Measurements from ENCODE around the gene IPMK. TPM values are rescaled to one million over a fixed set of nuclear protein-coding genes. Genes with fewer than 3 reads are reported as not detected.

The IPMK gene
- total and polyA plus RNA-seq, 2 donors (not counting 3 experiments of a cell fraction or from before 2014, with no cell fraction given), result 1.4 to 8.1 TPM

DNA sequence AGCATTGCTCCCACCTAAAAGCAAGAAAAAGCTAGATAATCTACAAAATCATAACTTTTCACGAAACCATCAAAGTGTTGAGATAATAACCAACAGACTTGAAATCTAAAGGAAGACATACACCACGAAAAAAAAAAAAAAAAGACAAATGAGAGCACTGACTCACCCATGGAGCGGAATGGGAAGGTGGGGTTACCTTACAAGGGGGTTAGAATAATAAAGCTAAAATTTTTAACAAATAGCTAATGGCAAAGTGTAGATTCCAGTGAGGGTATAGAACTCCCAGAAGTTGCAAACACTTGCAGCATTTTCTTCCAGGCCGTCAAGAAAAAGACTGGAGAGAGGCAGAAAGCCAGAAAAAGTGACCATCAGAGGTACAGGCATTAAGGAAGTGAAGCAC is 27.2 kb downstream of the IPMK start:
- H3K9ac ChIP-seq (replicated peaks; ENCODE audit: extremely low read depth, insufficient read depth, low read length), result peak overlapping the region; percentile 80
- H2AFZ ChIP-seq (ENCODE audit: low read depth, low read length), result no peak overlapping the region
- FAIRE-seq (peak; percentile 8), DNase-seq (ENCODE audit: low read depth, low spot score) (peak; percentile 49)
- peaks cover 50% of the 10 kb centered on the region for H3K4me1 ChIP-seq (ENCODE audit: control insufficient read depth, extremely low read depth, insufficient read depth, low read length)
- POLR2A ChIA-PET, result no interaction called here
- CTCF ChIA-PET, result interaction anchor here (0.7 to 1.9 kb wide), 3 partner anchors 13 to 51 kb away, joined by 3 to 6 read pairs (median 5); no protein-coding TSS in a partner anchor
- no peaks in the 10 kb centered on the region for H4K20me1 ChIP-seq (replicated peaks; ENCODE audit: control insufficient read depth, extremely low read depth, insufficient read depth, low read length)
- H3K36me3 ChIP-seq (ENCODE audit: control insufficient read depth in 2 of 2, extremely low read depth in 1 of 2, insufficient read depth in 2 of 2, low read length in 2 of 2), result no peaks in the 10 kb centered on the region
- H3K4me3 ChIP-seq (replicated peaks in 1 of 3; ENCODE audit: insufficient read depth in 1 of 3, low read depth in 1 of 3, low read length in 3 of 3), result peak overlapping the region in 1 of 3 experiments; percentile 70
- dilution Hi-C loops (cut with MboI; ENCODE audit: extremely low pct_ligation_motif_present, low sequenced_read_pairs) (no loop called here), intact Hi-C loops (cut with micrococcal nuclease) (loop anchor here (2.0 kb wide), 1 partner anchor 50 kb away; no protein-coding TSS in a partner anchor)
- peak overlapping the region; percentile 90 for H3K4me2 ChIP-seq (ENCODE audit: insufficient read depth, low read length)
- peaks cover 36% of the 10 kb centered on the region for H3K79me2 ChIP-seq (ENCODE audit: control insufficient read depth, insufficient read depth, low read length)
- no peaks in the 10 kb centered on the region for H3K9me1 ChIP-seq (replicated peaks; ENCODE audit: control insufficient read depth, extremely low read depth, insufficient read depth, low read length)
- no peaks in the 10 kb centered on the region for H3K9me3 ChIP-seq (replicated peaks; ENCODE audit: control insufficient read depth, insufficient read depth, low read length)
- TF ChIP-seq JUN (IDR thresholded peaks at IDR 0.05; ENCODE audit: borderline replicate concordance, insufficient read depth, insufficient read length, low read depth), result no peak
- TF ChIP-seq FOS (IDR thresholded peaks at IDR 0.05; ENCODE audit: borderline replicate concordance, insufficient read depth, low read length), result peak; percentile 40
- H3K27ac ChIP-seq (ENCODE audit: insufficient read depth, low read depth, low read length), result peak overlapping the region; percentile 94
- H3K27me3 ChIP-seq (ENCODE audit: control insufficient read depth in 2 of 2, insufficient read depth in 2 of 2, low read length in 2 of 2), result no peaks in the 10 kb centered on the region
- no TSS peak for BruUV-seq (replicated peaks)

DNA sequence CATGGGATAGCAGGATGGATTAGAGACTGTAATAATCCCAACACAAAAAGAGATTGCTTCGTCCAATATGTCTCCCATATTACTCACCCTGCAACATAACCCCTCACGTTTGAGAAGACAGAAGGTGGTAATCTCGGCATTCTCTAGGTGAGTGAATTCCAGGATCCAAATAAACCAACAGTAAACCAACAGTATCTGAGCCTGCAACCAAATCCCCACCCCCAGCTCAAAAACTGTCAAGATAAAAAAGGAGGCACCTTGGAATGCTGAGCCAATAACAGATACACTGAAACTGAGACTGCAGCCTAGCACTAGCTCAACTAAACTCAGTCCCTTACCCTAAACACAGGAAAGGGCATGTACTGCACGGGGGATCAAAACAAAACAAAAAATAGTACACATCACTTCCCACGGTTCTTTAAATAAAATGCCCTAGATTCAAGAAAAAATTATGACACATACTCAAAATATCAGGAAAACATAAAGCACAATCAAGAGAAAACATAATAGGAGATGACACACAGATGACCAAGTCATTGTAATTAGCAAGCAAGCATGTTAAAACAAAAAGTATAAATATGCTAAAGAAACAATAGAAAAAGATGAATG is 28.0 kb downstream of the IPMK start:
- Histone ChIP-seq H3K79me2 (ENCODE audit: control insufficient read depth, insufficient read depth, low read length) (peaks cover 38% of the 10 kb centered on the region), H3K36me3 (ENCODE audit: control insufficient read depth in 2 of 2, extremely low read depth in 1 of 2, insufficient read depth in 2 of 2, low read length in 2 of 2) (no peaks in the 10 kb centered on the region)
- CTCF ChIA-PET, result interaction anchor here (1.0 to 1.9 kb wide), 2 partner anchors 52 to 63 kb away, joined by 3 to 6 read pairs; no protein-coding TSS in a partner anchor

More for the DNA sequence above, 28.0 kb downstream of the IPMK start:
- intact Hi-C loops (cut with micrococcal nuclease) (loop anchor here (1.0 to 2.0 kb wide), 3 partner anchors 23 to 51 kb away; partner anchors contain the start of gene CISD1), dilution Hi-C loops (cut with MboI; ENCODE audit: extremely low pct_ligation_motif_present, low sequenced_read_pairs) (no loop called here)
- POLR2A ChIA-PET, result interaction anchor here (0.6 kb wide), 1 partner anchor 29 kb away, joined by 3 read pairs; the partner anchor contains the start of gene CISD1
- Histone ChIP-seq H4K20me1 (replicated peaks; ENCODE audit: control insufficient read depth, extremely low read depth, insufficient read depth, low read length) (no peaks in the 10 kb centered on the region), H3K9me1 (replicated peaks; ENCODE audit: control insufficient read depth, extremely low read depth, insufficient read depth, low read length) (no peaks in the 10 kb centered on the region), H3K4me3 (replicated peaks in 1 of 3; ENCODE audit: insufficient read depth in 1 of 3, low read depth in 1 of 3, low read length in 3 of 3) (peak overlapping the region in 1 of 3 experiments; percentile 70), H3K4me1 (ENCODE audit: control insufficient read depth, extremely low read depth, insufficient read depth, low read length) (peaks cover 50% of the 10 kb centered on the region), H3K9ac (replicated peaks; ENCODE audit: extremely low read depth, insufficient read depth, low read length) (peak overlapping the region; percentile 80), H3K9me3 (replicated peaks; ENCODE audit: control insufficient read depth, insufficient read depth, low read length) (no peaks in the 10 kb centered on the region), H3K4me2 (ENCODE audit: insufficient read depth, low read length) (peak overlapping the region; percentile 90), H2AFZ (ENCODE audit: low read depth, low read length) (no peak overlapping the region), H3K27ac (ENCODE audit: insufficient read depth, low read depth, low read length) (peak overlapping the region; percentile 94), H3K27me3 (ENCODE audit: control insufficient read depth in 2 of 2, insufficient read depth in 2 of 2, low read length in 2 of 2) (no peaks in the 10 kb centered on the region)
- no TSS peak for BruUV-seq (replicated peaks)
- peak; percentile 76 for FAIRE-seq
- TF ChIP-seq EZH2 (IDR thresholded peaks at IDR 0.05; ENCODE audit: borderline replicate concordance, low read depth, low read length, severe bottlenecking) (no peak), MYC (IDR thresholded peaks at IDR 0.05; ENCODE audit: low read depth, low read length) (no peak), JUN (IDR thresholded peaks at IDR 0.05; ENCODE audit: borderline replicate concordance, insufficient read depth, insufficient read length, low read depth) (peak; percentile 91), CTCF (IDR thresholded peaks at IDR 0.05; ENCODE audit: extremely low read depth in 1 of 2, insufficient read depth in 1 of 2, low read depth in 1 of 2, low read length in 2 of 2) (no peak), POLR2A (IDR thresholded peaks at IDR 0.05; ENCODE audit: low read depth, low read length) (no peak), POLR2AphosphoS5 (IDR thresholded peaks at IDR 0.05; ENCODE audit: insufficient read depth, low read depth, low read length) (peak; percentile 70), MAX (IDR thresholded peaks at IDR 0.05; ENCODE audit: insufficient read depth, insufficient read length) (no peak), GATA2 (IDR thresholded peaks at IDR 0.05; ENCODE audit: insufficient read depth, insufficient read length, low read depth, low read length) (peak; percentile 21), FOS (IDR thresholded peaks at IDR 0.05; ENCODE audit: borderline replicate concordance, insufficient read depth, low read length) (peak; percentile 93)
- peak; percentile 84 for DNase-seq (ENCODE audit: low read depth, low spot score)

All from endothelial cell of umbilical vein (primary cell).